ENCODE results near the gene OTOS.

Gene OTOS

DNA sequence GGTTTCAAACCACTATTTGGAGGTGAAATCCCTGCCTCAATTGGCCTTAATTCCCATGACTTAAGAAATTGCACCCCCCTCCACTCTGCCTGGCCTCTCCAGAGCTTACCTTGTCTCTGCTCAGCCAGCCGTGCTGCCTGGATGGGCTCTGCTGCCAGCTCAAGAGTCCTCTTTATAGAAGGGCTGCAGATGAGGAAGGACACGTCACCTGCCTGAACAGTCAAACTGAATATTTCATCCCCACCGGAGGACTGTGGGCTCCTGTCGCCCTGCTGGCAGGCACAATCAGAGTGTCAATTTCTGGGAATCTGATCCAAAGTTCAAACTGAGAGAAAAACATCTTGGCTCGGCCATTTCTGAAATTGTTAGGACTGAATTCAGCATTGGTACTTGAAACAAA lies at the start of gene OTOS:
Gene OTOS (minus strand): TSS at position 148 of the 400 bp plus-strand sequence. CDS start 332 bp downstream, outside the sequence.
- FAIRE-seq: no peak

DNA sequence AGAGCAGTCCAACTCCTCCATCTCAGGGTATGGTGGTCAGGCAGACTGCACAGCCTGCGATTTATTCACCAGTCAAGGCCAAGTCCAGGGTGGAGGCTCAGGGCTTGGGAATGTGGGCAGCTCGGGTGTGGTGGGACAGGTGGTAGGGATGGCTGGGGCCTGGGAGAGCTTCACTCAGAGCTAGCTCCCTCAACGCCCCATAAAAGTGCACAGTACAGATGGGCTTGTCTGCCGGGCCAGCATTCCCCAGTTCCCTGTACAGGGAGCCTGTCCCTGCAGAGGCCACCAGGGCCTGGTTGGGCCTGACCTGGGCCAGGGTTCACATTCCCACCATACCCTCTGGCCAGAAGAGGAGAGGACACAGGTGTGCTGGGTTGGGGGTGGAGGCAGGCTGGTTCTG lies 49.2 kb upstream of the OTOS start:
- FAIRE-seq: no peak

DNA sequence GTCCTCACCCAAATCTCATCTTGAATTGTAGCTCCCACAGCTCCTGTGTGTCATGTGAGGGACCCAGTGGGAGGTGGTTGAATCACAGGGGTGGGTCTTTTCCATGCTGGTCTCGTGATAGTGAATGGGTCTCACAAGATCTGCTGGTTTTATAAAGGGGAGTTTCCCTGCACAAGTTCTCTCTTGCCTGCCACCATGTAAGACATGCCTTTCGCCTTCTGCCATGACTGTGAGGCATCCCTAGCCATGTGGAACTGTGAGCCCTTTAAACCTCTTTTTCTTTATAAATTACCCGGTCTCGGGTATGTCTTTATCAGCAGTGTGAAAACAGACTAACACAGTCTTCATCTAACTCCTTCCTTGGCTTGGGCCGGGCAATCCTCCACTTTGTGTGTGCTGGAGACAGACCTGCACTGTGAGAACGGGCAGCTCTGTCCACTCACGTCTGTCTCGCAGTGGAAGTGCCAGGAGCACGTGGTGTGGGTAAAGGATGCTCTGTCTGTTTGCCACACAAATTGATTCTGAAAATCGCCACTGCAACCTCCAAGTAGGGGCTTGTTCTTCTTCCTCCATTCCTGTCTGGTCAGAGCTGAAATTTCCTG lies 47.6 kb upstream of the OTOS start:
- no peak for FAIRE-seq

DNA sequence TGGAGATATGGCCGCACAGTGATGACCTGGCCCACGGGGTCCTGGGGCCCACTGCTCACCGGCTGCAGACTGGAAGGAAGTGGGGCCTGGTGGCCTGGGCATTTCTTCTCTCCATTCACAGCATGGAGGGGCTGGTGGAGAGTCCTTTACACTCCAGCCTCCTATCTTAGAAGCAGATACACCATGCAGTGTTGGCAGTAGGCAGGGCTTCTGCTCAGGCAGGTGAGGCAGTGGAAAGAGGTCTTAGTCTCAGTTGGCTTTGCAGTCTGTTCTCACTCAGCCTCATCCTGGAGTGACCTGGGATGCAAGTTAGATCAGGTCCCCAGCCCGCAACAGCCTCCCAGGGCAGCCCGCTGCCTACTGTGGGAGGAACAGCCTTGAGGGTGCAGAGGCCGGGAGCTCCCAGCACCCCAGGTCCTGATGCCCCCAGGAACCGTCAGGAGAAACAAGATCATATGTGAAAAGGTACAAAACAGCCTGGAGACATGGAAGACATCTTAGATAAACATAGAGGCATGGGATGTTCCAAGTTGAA lies 45.8 kb upstream of the OTOS start:
- no peak for FAIRE-seq

DNA sequence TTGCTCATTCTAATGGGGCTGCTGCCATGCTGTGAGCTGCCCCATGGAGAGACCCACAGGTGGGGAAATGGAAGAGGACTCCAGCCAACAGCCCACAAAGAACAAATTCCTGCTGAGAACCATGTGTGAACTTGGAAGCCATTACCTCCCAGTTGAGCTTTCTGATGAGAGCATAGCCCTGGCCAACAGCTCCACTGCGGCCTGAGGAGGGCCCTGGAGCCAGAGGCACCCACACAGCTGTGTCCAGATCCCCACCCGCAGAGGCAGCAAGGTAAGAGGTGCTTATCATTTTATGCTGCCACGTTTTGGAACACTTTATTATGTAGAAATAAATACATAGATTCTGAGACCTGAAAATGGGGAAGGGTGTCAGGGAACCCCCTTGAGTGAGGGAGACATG lies 44.2 kb upstream of the OTOS start:
- FAIRE-seq: no peak

DNA sequence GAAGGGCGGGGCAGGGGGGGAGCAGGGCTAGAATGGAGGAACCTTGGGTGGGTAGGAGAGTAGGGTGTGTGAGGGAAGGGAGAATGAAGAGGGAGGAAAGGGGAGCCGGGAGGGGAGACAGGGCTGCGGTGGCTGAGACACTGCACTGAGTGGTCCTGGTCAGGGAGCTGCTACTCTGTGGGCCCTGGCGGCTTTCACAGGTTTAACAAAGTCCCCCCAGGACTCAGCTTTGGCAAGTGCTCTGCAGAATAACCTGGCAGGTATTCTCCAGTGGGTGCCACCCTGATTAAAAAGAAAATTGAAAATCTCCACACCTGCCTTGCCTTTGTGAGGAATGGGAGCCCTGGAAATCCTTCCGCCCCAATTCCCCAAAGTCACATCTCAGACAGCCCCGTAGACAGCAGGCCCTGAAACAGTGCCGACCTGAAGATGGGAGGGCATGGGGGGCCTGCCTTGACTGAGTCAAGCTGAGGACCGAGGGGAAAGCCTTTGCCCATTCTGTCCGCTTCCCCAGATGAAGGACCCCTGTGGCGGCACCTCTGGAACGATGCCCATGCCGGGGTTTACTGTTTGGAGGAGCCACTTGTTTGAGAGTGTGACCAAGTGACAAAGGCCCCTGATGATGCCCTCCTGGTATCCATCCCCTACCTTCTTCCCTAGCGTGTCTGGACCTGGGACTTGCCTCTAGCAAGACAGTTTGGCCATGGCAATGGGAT lies 43.6 kb upstream of the OTOS start:
- FAIRE-seq: no peak

DNA sequence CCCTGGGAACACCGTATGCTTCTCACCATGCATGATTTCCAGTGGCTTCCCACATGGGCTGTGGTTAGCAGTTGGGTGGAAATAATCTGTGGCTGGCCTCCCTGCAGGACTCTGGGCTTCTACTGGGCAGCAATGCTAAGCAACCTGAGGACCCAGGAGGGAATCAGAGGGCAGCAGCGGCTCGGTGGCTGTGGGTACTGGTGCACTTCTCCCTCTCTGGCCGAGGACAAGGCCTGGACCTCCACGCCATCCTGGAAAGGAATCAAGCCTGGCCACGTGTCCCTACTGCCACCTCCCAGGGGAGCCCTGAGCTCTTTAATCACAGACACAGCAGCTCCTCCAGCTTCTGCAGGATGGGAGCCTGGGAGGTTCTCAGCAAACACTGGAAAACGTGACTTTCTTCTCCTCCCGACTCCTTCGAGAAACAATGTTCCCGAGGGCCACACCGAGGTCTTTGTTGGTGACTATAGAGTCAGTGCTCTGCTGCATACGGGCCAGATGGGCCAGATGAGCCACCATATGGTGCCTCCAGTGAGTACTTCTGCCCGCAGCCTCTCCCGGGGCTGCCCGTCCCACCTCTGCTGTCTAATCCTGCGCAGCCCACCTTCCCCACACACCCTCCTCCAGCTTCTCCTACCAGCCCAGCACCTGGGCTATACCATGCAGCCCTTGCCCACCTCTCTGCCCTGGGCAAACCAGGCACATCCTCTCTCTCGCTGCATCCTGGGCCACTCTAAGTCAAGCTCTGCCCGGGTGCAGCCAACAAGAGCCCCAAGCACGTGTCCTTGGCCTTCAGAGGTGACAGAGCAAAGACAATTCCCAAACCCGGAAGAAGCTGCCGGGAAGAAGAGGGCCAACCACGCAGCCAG lies 42.8 kb upstream of the OTOS start:
- no peak for FAIRE-seq

DNA sequence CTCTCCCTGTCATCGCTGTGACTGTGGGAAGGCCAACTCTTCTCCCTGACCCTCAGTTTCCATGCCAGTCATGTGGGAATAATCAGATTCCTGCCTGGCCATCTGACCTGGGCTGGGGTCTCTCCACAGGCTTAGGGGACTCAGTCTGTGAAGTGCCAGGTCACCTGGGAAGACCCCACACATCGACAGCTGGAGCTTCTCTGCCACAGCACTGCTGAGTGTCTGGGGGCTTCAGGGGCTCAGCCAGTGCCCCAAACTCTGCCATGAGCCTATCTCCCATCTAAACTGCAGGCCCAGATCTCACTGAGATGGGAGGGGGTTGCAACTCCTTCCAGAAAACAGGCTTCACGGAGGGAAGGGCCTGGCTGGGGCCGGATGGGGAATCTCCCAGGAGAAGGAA lies 42.0 kb upstream of the OTOS start:
- no peak for FAIRE-seq

DNA sequence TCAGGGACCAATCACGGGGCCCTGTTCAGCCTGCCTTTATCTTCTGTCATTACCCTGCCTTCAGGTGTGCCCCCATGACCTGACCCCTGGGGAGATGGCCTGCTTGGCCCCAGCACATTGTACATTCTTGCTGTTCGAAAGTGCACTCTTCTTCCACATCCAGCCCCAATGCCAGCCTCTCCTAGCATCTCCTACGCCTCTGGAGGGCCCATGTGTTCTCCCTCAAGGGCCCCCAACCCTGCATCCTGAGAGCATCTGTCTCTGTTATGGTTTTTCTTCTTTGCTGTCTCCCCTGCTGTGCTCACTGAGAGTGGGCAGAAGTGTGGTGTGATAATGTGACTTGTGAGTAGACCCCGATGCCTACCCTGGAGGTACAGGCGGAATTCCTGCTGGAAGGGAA lies 41.5 kb upstream of the OTOS start:
- no peak for FAIRE-seq

DNA sequence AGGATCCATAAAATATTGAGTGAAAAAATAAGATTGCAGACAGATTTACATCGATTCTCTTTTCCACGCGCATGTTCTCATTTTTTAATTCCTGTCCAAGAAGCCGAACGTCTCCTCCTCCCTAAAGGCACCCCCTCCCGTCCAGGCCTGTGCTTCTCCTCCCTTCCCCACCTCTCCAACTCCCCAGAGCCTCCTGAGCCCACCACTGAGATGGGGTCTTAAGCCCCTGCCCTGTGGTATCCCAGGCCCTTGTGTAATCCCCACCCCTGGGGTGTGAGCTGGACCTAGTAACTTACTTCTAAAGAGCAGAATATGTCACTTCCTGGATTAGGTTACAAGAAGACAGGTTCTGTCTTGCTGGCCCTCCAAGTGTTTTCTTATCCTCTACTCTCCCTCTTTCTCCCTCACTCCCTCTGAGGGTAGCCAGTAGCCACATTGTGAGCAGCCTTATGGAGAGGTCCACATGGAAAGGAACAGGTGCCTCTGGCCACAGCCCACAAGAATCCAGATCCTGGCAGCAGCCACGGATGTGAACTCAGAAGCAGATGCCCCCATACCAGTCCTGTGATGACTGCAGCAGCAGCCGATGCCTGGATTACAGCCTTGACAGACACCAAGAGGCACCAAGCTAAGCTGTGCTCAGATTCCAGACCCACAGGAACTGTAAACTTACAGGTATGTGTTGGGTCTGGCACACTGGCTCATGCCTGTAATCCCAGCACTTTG lies 39.6 kb upstream of the OTOS start:
- FAIRE-seq: no peak

DNA sequence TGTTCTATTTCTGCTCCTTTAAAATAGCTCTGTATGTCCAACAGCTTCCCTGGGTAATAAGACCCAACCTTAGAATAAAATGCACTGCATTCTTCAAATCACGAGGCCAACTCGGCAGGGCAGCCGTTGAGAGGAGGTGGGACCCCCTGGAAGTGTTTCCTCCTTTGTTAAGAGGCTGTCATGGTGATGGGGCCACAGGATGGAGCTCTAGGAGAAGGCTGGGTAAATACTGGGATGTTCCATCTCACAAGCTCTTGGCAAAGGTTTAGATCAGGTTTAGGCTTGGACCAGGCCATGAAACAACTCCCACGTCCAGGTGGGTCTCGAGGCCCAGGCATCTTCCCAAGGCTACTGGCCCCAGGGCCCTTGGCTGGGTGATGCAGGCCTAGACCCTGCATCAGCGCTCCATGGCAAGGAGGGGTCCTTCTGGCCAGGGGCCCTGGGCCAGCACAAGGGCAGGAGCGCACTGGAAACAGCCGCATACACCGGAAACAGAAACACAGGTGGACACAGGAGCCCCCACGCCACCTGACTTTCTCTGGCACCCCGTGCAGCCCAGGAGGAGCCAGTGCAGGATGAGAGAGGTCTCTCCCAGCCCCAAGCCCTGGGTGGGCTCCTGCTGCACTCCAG lies 38.8 kb upstream of the OTOS start:
- FAIRE-seq: no peak

DNA sequence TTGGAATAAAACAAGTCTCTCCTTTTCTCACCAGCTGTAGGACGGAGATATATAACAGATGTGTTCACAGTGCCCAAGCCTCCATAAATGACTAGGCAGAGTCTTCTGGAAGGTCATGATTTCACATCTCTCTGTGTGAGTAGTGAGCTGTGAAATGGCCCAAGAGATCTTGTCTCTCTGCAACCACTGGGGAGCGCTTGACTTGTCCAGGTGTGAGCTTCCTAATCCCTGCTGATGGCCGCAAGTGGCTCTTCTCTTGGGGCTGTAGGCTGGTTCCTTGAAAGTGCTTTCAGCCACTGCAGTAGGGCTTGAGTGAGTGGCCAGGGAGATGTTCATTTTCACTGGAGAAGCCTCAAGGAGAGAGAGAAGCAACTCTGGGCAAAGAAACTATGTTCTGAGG lies 38.1 kb upstream of the OTOS start:
- no peak for FAIRE-seq

DNA sequence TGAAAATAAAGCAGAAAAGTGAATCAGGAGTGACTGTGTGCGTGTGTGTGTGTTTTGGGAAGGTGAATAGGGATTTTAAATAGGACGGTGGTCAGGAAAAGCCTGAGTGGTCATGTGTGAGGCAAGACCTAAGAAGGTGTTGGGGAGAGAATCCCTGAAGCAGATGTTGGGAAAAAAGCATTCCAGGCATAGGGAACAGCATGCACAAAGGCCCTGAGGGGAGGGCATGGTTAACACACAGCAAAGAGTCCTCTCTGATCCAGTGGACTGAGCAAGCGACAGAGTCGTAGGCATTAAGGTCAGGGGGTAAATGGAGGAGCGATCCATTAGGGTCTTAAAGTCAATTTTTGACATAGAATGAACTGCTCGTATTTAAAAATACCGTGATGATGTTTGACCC lies 34.0 kb upstream of the OTOS start:
- FAIRE-seq: no peak

DNA sequence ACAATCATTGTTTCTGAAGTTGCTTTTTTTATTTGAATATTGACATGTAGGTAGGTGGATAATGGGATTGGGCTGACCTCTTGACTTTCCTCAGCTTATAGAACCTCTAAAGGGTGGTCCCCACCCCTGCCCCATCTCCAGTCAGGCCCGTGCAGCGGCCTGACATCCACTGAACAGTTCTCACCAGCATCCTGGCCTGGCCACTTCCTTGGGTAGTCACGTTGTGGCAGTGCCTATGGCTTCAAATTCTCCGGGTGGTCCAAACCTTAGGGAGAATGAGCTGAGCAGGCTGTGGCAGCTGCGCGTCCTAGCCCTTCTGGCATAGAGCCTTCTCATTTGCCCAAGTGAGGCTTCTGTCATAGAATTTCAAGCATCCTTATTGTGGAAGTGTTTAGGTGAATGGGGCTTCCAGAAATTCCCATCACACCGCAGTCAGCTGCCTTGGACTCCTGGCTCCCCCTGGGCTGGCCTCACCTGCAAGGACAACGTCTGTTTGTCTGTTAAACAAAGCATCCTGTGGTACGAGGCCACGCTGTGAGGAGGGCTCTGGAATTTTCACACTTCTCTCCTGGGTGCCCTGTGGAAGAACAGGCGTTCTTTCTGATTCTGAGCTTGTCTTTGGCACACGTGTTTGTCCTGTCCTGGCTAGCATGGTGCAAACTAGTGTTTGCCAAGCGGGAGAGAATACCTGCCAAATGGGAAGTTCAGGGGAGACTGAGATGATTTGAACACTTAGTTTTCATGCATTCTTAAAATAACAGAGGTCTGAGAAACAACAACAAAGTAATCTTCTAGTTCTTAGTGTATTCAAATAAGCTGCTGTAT lies 31.8 kb upstream of the OTOS start:
- FAIRE-seq: no peak

DNA sequence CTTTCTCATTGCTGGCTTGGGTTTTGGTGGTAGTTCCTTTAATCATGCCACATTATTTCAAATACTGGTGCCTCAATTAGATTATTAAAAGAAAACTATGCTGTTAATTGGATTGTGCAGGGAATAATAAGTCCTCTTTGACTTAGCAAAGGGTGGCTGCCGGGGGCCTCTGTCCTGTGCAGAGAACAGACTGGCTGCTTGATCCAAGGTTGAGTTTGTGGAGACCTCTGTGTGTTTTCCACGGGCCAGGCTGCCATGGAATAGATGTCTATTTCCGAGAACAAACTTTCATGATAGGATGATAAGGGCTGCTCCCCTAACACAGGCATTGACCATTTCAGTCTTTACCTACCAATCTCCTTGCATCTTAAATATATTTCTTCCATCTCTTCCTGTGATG lies 30.4 kb upstream of the OTOS start:
- FAIRE-seq: no peak

DNA sequence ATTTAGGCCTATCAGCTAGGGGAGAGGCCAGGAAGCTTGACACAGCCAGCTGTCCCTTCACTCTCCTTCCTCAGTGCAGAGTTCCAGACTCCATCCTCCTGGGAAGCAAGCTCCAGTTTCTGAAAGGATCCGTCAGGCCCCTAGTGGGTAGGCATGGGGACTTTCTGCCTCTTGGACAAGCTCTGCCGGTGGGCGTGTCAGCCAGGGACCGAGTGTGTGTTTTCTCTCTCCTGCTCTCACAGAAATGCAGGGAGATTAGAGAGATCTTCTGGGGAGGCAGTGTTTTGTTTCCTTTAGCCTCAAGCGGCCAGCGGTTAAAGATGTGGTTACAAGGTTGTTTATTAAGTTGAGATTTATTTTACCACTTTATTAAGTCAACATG lies 29.9 kb upstream of the OTOS start:
- no peak for FAIRE-seq

DNA sequence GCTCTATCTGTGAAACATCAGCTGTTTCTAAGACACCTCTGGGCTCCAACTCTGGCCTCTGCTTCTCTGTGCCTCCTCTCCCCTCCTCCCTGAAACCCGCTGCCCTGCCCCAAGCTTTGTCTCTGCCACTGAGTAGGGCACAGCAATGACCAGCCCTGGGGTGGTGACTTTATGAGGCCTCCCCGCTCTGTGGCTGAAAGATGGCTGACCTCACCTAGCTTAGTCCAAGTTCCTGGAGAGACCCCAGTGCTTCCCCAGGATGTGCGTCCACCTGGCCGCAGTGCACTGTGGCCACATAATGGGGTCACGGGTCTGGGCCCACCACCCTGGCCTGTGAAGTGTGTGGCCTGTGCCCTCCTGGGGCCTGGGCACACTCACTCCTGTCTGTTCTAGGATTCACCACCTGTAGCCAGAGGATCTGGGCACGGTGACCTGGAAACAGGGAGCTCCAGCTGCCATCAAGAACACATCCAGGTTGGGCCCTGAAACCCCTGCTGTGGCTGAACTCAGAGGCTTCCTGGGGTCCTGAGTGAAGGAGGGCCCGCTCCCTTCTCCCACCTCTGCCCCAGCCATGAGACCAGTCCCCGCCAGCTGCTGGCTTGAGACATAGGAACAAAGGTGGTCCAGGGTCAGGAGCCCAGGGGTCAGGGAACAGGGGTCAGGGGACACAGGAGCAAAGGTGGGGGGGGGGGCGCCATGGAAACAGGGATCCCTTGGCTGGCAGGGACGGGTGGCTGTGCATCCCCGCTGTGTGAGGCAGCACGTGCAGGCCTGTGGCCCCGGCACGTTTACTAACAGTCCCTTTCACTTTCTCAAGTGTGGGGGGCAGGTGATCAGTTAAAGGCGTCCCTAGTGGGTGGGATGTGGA lies 29.3 kb upstream of the OTOS start:
- FAIRE-seq: no peak

DNA sequence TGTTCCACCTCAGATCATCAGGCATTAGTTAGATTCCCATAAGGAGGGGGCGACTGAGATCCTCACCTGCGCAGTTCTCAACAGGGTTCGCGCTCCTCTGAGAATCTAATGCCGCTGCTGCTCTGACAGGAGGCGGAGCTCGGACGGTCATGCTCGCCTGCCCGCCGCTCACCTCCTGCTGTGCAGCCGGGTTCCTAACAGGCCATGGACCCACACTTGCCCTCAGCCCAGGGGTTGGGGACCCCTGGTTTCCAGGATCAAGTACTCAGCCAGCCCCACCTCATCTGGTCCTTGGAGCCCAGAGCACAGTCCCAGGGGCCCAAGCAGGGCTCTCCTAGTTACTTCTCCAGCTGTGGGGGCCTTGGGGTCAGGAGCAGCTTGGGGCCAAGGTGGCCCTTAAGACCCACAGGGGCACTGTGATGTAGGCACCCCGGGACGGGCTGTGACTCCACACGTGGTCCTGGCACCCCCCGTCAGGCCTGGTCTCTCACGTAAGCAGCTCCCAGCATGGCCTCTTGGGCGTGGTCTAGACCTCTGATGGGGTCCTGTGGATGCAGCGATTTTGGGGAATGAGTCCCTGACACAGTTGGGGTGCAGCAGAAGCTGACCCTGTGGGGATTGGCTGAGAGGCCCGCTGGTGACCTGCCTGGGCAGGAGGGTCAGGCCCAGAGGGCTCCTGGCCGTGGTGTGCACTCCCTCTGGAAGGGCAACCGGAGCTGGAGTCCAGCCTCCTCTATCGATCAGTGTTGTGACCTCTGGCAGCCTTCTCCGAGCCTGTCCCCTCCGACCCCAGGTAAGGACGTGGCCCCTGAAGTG lies 28.3 kb upstream of the OTOS start:
- no peak for FAIRE-seq

DNA sequence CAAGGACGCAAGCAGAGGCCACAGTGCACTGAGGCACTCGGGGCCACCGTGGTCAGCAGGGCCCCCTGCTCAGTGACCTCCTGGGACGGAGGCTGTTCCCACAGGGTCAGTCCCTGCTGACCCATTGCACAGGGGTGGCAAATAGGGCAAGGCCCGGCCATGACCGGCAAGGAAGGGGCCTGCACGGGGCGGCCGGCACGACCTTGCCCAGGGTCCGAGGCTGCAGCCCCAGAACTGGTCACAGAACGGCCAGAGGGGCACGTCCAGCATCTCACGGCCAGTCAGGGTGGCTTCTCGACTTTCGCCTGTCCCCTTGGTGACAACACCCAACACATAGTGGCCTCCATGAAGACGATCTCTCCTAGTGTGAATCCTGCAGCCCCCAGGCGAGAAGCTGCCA lies 27.6 kb upstream of the OTOS start:
- no peak for FAIRE-seq

DNA sequence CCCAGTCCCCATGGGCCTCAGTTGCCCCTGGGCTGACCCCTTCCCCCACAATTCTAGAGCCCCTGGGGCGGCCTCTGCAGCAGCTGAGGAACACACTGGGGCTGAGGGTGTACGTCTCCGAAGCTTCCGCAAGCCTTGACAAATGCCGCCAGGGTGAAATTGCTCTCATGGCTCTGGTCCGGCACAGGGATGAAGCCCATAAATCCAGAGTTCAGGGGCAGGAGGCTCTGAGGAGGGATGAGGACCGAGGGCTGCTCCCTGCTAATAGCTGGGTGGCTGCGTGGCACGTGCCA lies 27.1 kb upstream of the OTOS start:
- FAIRE-seq: no peak
